Mesothelial cell of epicardium (in vitro differentiated cells): ENCODE data around the gene EPHX1. TPM values are rescaled to one million over a fixed set of nuclear protein-coding genes. Genes with fewer than 3 reads are reported as not detected.

ENCODE experiments used
- DNase-seq, 2 experiments: peaks; one replicate each; pipeline ENCODE4 v3.0.0; 2021; ENCODE audit warnings: low spot score in 2 of 2; ENCODE audit not compliant: unreplicated experiment in 2 of 2
- H3K27ac Mint-ChIP-seq: 2 replicates; pipeline ENCODE4 v1.8.0; 2021; ENCODE audit warnings: mixed read lengths
- H3K27me3 Mint-ChIP-seq: 2 replicates; pipeline ENCODE4 v1.8.0; 2021; ENCODE audit warnings: low read depth, mixed read lengths
- H3K36me3 Mint-ChIP-seq: 2 replicates; pipeline ENCODE4 v1.8.0; 2021; ENCODE audit warnings: mixed read lengths
- H3K4me1 Mint-ChIP-seq: 2 replicates; pipeline ENCODE4 v1.8.0; 2021; ENCODE audit warnings: mixed read lengths
- H3K4me3 Mint-ChIP-seq: 2 replicates; pipeline ENCODE4 v1.8.0; 2021; ENCODE audit warnings: mild to moderate bottlenecking, moderate library complexity, mixed read lengths
- H3K9me3 Mint-ChIP-seq: 2 replicates; pipeline ENCODE4 v1.8.0; 2021; ENCODE audit warnings: mixed read lengths
- CTCF ChIP-seq: fragments of 200-600 bp; sonication (generic); IDR thresholded peaks from one replicate; pipeline ENCODE4 v1.5.0; 2021; ENCODE audit warnings: antibody characterized with exemption; ENCODE audit not compliant: unreplicated experiment
- total RNA-seq: library from RNA; stranded (reverse); gene quantifications from 3 replicates; pipeline ENCODE4 v1.2.1, GENCODE V29; 2021

Gene EPHX1
- total RNA-seq, 1 donor from 2014 or later, result 35.9 TPM

- DNase-seq, result no peak
- Mint-ChIP-seq H3K9me3 (no peaks in the 10 kb centered on the region), H3K4me1 (peaks cover 6% of the 10 kb centered on the region), H3K4me3 (no peak overlapping the region), H3K27me3 (no peaks in the 10 kb centered on the region), H3K27ac (no peak overlapping the region), H3K36me3 (peaks cover 12% of the 10 kb centered on the region)
- no peak for TF ChIP-seq CTCF
These were observed 33.0 kb downstream of the EPHX1 start for GRCh38 chr1:225842788-225843425.

GRCh38 chr1:225843426-225843795, 33.5 kb downstream of the EPHX1 start:
- Mint-ChIP-seq H3K27me3 (no peaks in the 10 kb centered on the region), H3K4me3 (no peak overlapping the region), H3K9me3 (no peaks in the 10 kb centered on the region), H3K4me1 (peaks cover 11% of the 10 kb centered on the region), H3K27ac (no peak overlapping the region), H3K36me3 (peaks cover 16% of the 10 kb centered on the region)
- TF ChIP-seq CTCF, result no peak
- no peak for DNase-seq

GRCh38 chr1:225844236-225845061, 34.5 kb downstream of the EPHX1 start:
- H3K4me1 Mint-ChIP-seq, result peaks cover 14% of the 10 kb centered on the region
- no peaks in the 10 kb centered on the region for H3K9me3 Mint-ChIP-seq
- H3K27ac Mint-ChIP-seq, result no peak overlapping the region
- DNase-seq, result no peak
- no peak for TF ChIP-seq CTCF
- H3K4me3 Mint-ChIP-seq, result no peak overlapping the region
- H3K27me3 Mint-ChIP-seq, result no peaks in the 10 kb centered on the region
- H3K36me3 Mint-ChIP-seq, result peaks cover 21% of the 10 kb centered on the region

GRCh38 chr1:225845097-225845496, 35.2 kb downstream of the EPHX1 start:
- no peak for DNase-seq
- H3K27ac Mint-ChIP-seq, result no peak overlapping the region
- no peaks in the 10 kb centered on the region for H3K27me3 Mint-ChIP-seq
- no peak overlapping the region for H3K4me3 Mint-ChIP-seq
- peaks cover 24% of the 10 kb centered on the region for H3K36me3 Mint-ChIP-seq
- TF ChIP-seq CTCF, result no peak
- H3K4me1 Mint-ChIP-seq, result peaks cover 14% of the 10 kb centered on the region
- H3K9me3 Mint-ChIP-seq, result no peaks in the 10 kb centered on the region

GRCh38 chr1:225845571-225846259, 35.8 kb downstream of the EPHX1 start:
- H3K4me3 Mint-ChIP-seq, result no peak overlapping the region
- peaks cover 14% of the 10 kb centered on the region for H3K4me1 Mint-ChIP-seq
- peak overlapping the region; percentile 47 for H3K27ac Mint-ChIP-seq
- peaks cover 26% of the 10 kb centered on the region for H3K36me3 Mint-ChIP-seq
- DNase-seq, result peak; percentile 55 to 73
- H3K9me3 Mint-ChIP-seq, result no peaks in the 10 kb centered on the region
- peak; percentile 34 for TF ChIP-seq CTCF
- H3K27me3 Mint-ChIP-seq, result no peaks in the 10 kb centered on the region
